ENCODE measurements around the gene PLPP6.

The PLPP6 gene

DNA sequence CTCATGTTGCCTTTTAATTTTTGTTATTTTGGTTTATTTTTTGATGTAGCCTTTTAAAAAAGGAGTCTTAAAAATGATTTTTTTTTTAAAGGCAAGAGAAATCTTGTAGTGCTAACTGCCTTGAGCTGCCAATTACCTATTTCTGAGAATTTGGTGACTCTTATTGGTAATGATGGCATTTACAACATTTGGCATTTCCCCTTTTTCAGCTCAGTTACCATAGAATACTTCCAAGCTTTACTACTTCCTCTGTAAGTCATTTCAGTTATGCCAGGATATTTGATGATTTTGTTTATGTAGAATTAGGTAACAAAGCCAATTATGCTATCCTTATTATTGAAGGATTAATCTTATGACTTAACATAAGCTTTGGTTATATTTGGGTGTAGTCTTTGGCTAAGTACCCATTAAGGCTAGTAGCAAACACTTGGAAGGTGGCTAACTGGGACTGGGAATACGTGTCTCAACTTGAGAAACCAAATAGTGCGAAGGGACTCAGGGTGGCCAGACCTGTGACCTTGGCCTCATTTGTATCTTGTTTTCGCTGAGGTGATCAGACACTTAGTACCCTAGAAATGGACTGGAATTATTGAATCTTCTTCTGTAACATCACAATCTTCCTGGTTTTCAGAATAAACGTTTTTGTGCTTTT lies 45.0 kb downstream of the PLPP6 start:
- Histone ChIP-seq H3K36me3 (ENCODE audit: control insufficient read depth, insufficient read depth, low read length) (no peaks in the 10 kb centered on the region), H3K9ac (ENCODE audit: low read length) (no peak overlapping the region), H3K4me1 (ENCODE audit: control insufficient read depth, insufficient read depth, low read length) (no peaks in the 10 kb centered on the region), H3K27me3 (ENCODE audit: control insufficient read depth, insufficient read depth, low read length) (no peaks in the 10 kb centered on the region), H3K9me3 (ENCODE audit: control insufficient read depth, low read length) (no peaks in the 10 kb centered on the region), H3K4me3 (ENCODE audit: low read length) (no peak overlapping the region)

DNA sequence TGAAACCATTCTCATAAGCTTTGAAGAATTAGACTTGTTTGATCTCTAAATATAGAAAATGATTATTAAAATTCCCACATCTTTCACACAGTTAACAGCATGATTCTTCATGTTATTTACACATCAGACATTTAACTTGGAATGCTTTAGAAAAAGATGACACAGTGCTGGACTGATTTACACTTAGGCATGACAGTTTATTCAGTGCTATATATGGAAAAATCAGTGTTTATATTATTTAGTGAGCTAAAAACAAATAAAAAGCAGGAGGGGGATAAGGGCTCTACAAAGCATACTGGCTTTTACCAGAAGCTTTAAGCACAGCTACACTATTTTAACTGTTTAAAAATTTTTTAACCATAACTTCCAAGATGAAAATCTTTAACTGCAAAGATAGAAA lies 47.3 kb downstream of the PLPP6 start:
- H3K9me3 ChIP-seq (ENCODE audit: control insufficient read depth, low read length), result no peaks in the 10 kb centered on the region

DNA sequence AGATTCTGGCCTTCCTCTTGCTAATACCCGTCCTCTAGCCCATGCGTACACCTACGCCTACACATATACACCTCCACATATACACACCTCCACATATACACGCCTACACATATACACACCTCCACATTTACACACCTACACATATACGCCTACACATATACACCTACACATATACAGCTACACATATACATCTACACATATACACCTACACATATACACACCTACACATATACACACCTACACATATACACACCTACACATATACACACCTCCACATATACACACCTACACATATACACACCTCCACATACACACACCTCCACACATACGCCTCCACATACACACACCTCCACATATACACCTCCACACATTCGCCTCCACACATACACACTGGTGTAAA lies 51.8 kb downstream of the PLPP6 start:
- Histone ChIP-seq H3K4me1 (ENCODE audit: control insufficient read depth, insufficient read depth, low read length) (no peaks in the 10 kb centered on the region), H3K9ac (ENCODE audit: low read length) (no peak overlapping the region), H3K9me3 (ENCODE audit: control insufficient read depth, low read length) (no peaks in the 10 kb centered on the region), H3K27me3 (ENCODE audit: control insufficient read depth, insufficient read depth, low read length) (no peaks in the 10 kb centered on the region), H3K36me3 (ENCODE audit: control insufficient read depth, insufficient read depth, low read length) (peaks cover 8% of the 10 kb centered on the region), H3K4me3 (ENCODE audit: low read length) (no peak overlapping the region)

More for the DNA sequence above, 47.3 kb downstream of the PLPP6 start:
- Histone ChIP-seq H3K9ac (ENCODE audit: low read length) (no peak overlapping the region), H3K4me3 (ENCODE audit: low read length) (no peak overlapping the region), H3K36me3 (ENCODE audit: control insufficient read depth, insufficient read depth, low read length) (no peaks in the 10 kb centered on the region), H3K4me1 (ENCODE audit: control insufficient read depth, insufficient read depth, low read length) (no peaks in the 10 kb centered on the region), H3K27me3 (ENCODE audit: control insufficient read depth, insufficient read depth, low read length) (no peaks in the 10 kb centered on the region)

DNA sequence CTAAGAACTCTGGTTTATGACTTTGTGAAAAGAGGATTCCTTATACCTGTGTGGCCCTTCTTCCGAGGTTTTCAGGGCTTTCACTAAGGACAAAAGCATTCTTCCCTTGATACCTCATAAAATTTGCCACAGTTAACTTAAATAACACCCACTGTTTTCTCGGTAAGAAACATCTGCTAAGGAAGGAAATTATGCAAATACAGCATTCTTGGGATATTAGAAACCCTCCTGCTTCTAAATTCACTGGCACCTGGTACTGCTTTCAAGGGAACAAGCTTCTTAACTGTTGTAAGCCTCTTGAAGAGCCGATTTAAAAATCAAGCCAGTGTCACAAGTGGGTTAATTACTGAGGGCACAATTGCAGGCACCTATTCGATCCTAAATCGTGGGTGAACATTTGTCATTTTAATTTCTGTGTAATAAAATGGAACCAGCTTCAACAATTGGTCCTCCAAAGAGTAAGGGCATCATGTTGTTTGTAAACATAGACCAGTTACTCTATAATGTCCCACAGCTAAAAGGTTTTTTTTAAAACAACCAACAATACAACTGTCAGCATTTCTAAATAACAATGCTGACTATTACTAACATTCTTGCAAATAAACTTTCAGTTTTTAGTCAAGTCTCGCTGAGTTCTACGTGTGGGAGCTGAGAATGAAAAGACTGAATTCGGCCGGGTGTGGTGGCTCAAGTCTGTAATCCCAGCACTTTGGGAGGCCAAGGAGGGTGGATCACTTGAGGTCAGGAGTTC lies 52.3 kb downstream of the PLPP6 start:
- H3K36me3 ChIP-seq (ENCODE audit: control insufficient read depth, insufficient read depth, low read length), result peaks cover 9% of the 10 kb centered on the region
- H3K4me3 ChIP-seq (ENCODE audit: low read length), result no peak overlapping the region
- H3K9me3 ChIP-seq (ENCODE audit: control insufficient read depth, low read length), result no peaks in the 10 kb centered on the region
- H3K27me3 ChIP-seq (ENCODE audit: control insufficient read depth, insufficient read depth, low read length), result no peaks in the 10 kb centered on the region
- H3K4me1 ChIP-seq (ENCODE audit: control insufficient read depth, insufficient read depth, low read length), result no peaks in the 10 kb centered on the region
- no peak overlapping the region for H3K9ac ChIP-seq (ENCODE audit: low read length)
